ENCODE measurements around the gene EFNA5.

EFNA5 gene

GRCh38 chr5:107544476-107544875 lies 126.3 kb downstream of the EFNA5 start:
- no peak for DNase-seq (ENCODE audit: low read depth)

GRCh38 chr5:107543868-107544267 lies 126.9 kb downstream of the EFNA5 start:
- DNase-seq (ENCODE audit: low read depth), result no peak

DNA sequence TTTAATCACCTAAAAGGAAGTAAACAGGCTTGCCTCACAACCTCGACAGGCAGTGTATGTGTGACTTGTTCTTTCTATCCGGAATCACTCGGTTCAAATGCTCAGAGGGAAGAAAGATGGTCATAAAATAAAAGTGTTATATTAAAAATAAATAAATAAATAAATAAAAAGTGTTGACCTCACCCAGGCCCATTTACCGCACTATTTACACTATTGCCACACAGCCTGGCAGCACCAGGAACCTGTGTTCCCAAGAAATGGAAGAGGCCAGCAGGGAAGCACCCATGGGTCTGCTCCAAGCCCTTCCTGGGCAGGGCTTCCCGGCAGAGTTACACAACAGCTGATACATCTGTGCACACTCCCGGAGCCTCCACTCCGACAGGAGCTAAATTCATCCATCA lies 127.9 kb downstream of the EFNA5 start:
- no peak for DNase-seq (ENCODE audit: low read depth)

GRCh38 chr5:107542428-107542827 lies 128.3 kb downstream of the EFNA5 start:
- no peak for DNase-seq (ENCODE audit: low read depth)

DNA sequence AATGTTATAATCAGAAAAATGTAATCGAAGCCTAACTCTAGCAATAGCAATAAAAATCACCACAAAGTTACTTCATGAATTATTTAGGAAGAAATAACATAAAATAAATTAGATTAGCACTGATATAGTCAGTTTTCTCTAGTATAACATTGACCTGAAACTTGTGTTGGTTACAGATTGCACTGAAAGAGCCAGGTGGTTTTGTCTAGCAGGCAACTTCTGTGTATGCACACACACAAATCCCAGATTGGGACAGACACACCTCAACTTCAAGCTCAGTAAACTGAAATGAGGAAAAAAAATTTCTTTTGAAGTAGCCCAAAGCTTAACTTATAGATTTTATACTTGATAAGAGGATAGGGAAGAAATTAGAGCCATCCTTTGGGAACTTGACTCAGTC lies 129.3 kb downstream of the EFNA5 start:
- no peak for DNase-seq (ENCODE audit: low read depth)

- no peak for DNase-seq (ENCODE audit: low read depth)
Observed at GRCh38 chr5:107539726-107540330, 130.9 kb downstream of the EFNA5 start.

DNA sequence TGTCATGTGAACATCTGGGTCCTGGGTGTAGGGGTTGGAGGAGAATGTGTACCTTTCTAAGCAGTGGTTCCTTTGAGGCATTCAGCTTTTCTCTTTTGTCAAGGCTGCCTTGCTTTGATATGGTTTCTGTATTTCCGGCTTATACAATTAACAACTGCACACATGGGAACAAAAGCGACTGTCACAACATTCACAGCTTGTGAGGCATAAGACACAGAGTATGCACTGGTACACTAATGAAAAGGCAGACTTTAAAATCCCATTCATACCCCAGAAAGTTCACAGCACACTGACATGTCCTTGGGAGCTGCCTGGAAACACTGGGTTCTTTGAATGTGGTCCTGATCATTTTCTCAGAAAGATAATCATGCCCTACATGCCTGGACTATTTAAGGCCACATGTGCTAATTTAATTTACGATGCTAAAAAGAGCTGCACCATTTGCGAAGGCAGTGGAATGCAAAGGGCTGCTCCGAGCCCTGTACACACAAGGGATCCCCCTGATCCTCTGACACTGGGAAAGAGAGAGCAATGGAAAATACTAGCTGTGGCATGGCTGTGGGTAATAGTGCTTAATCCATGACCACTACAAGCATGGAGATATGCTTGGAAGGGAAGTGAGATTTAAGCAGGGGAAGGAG lies 131.8 kb downstream of the EFNA5 start:
- DNase-seq (ENCODE audit: low read depth), result no peak

DNA sequence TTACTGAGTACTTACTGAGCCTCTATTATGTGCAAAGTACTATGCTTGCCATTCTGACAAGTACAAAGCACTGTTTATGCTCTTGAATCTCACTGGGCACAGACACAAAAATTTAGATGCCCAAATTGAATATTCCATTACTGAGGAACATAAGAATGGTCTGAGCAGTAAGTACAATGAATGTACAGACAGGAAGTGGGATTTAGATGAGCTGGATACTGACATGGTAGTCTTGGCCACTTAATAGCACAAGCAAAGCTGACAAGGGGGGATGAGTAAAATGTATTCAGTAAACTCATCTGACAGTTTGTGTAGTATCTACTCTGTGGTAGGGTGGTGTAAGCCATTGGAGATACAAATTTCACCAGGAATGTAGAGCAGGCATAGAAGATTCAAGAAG lies 132.4 kb downstream of the EFNA5 start:
- no peak for DNase-seq (ENCODE audit: low read depth)

GRCh38 chr5:107535849-107536248 lies 134.9 kb downstream of the EFNA5 start:
- no peak for DNase-seq (ENCODE audit: low read depth)

DNA sequence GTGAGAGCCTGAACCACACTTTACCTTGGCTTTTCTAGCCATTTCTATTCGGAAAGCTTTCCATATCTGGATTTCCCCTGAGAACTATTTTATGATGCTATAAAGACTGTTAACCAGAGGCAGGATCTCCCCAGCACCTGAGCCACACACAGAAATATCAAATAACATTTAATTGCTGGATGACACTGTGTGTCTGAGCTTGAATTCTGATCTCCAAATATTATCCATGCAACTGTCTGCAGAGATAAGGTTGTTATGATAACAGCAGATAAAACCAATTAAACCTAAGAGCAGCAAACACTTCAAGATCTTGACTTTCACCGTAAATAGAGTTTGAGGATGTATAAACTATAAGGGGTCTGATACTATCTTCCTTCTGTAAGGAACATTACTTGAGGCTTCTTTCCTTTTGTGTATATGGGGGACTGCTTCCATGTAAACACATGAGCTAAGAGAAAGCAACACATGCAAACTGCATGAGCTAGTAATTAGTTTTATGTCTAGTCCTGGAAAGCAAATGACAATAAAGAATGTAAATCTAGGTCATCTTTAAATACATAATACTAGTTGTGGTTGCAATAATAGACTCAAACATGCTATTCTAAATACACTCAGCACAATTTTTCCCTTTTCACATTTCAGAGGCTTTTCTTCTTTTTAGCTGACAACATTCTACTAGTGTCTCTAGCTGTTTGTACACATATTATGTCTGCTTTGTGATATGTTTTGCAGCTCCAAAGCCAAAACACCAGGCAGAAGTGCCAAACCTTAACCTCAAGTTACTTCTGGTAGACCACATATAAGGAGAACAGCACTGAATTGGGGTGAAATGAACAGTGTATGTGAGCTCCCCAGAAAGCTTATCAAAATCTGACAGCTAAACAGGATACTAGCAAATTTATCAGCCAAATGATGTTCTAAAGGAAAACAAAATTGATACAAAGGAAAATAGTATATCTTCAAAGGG lies 136.5 kb downstream of the EFNA5 start:
- DNase-seq (ENCODE audit: low read depth), result no peak

DNA sequence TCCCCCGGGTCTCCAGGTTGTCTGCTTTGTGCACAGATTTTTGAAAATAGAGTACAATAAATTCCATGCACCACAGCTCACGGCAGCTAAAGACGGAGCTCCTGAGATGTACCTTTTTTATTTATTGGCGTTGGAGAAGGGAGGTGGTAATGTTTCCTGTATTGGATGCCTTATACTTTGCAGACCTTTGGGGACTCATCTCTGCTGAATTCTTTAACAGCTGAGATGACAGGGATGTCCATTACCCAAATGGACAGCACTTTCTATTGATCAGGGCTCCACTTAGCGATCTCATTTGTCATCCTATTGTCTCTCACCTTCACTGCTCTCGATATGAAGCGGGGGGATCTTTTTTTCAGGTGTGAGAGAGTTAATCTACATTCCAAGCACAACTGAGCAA lies 137.8 kb downstream of the EFNA5 start:
- no peak for DNase-seq (ENCODE audit: low read depth)

DNA sequence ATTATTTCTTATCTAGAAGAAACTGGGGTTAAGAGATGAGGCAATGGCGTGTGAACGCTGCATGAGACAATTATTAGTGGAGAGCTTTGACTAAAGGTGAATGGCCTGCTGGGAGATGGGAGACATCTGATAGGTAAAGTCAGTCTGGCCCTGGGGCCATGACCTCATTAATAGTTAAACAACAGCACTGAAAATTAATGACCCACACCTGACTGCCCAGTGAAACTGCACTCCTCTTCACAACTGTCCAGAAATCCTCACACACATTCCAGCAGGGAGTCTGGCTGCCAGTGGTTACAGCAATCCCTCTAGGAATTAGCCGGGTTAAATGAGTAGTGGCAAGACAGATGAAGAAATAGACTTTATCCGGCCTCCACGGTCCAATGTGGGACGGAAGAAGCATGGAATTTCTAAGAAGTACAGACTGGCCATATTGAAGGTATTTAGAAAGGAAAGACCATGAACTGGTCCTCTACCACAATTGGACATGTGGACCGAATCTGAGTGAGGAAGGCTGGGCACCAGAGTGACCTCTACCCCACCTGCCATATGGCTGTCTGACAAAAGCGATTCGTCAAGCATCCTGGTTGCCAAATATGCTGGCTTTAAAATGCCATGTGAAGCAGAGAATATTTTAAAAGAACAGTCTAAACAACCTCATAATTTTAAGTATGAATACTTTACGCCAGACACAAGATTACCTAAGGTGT lies 138.4 kb downstream of the EFNA5 start:
- no peak for DNase-seq (ENCODE audit: low read depth)

GRCh38 chr5:107531308-107531707 lies 139.4 kb downstream of the EFNA5 start:
- DNase-seq (ENCODE audit: low read depth), result no peak

GRCh38 chr5:107529618-107530017 lies 141.1 kb downstream of the EFNA5 start:
- DNase-seq (ENCODE audit: low read depth), result no peak

DNA sequence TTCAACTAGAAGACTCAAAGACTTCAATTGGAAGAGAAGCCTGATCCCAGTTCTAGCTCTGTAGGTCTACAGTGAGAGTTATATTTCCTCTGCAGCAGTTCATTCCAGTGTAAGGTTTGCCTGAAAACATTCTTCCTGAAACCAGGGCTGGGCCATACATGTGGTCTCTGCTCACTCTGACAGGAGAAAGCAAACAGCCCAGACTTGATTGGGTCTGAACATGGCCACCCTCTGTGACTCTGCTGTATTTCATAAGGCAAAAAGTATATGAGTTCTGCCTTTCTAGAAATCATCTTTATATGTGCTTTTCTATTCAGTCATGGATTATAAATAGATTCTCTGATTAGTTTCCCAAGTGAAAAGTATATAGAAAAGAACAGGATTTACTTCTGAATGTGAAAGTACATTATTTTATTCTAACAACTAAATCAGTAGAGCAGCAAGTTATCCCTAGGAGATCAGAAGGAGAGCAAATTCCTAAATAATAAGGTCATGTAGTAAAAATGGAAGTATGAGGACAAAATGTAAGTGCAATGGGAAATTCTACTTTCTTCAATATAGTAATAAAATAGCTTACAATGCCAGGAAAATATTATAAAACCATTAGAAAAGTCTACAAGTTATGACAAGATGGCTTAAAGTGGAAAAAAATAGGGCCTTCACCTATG lies 144.3 kb downstream of the EFNA5 start:
- no peak for DNase-seq (ENCODE audit: low read depth)

GRCh38 chr5:107524111-107524510 lies 146.6 kb downstream of the EFNA5 start:
- DNase-seq (ENCODE audit: low read depth), result no peak

GRCh38 chr5:107523029-107523680 lies 147.6 kb downstream of the EFNA5 start:
- no peak for DNase-seq (ENCODE audit: low read depth)

DNA sequence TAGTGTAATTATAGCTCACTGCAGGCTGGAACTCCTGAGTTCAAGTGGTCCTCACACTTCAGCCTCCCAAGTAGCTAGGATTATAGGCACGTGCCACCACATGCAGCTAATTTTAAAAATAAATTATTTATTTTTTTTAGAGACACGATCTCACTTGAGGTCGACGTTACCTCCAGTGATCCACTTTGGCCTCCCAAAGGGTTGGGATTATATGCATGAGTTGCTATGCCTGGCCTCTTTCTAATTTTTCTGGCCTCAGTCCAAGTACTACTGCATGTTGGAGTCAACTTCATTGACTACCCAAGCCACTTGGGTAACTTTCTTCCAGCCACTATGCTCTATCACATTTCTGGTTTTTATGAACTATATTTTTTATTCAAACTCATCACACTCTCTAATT lies 148.3 kb downstream of the EFNA5 start:
- no peak for DNase-seq (ENCODE audit: low read depth)

GRCh38 chr5:107519900-107520354 lies 150.8 kb downstream of the EFNA5 start:
- DNase-seq (ENCODE audit: low read depth), result no peak

- no peak for DNase-seq (ENCODE audit: low read depth)
Observed at GRCh38 chr5:107518616-107519015, 152.1 kb downstream of the EFNA5 start.

DNA sequence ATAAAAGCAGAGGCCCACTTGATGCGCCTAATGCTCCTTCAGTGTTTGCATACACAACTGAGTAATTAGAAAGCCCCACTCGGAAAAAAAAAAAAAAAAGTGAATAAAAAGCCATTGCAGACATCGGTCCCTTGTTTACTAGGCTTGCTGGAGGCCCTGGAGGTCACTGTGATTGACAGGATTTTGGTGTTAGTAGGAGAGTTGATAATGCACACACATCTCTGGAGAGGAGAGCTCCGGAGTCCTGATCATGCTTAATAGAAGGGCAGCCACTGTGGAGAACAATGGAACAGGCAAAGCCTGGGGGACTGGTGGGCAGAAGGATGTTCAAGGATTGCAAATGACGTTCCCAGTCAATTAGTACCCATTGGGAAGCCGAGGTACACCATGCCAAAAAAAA lies 152.5 kb downstream of the EFNA5 start:
- DNase-seq (ENCODE audit: low read depth), result no peak

All from T follicular helper cell (primary cell).